NB4 (cell line): Measurements from ENCODE around the gene SPEG.

Experiments used
- CTCF ChIP-seq: IDR thresholded peaks from one replicate; pipeline ENCODE4 v1.5.1; 2012; ENCODE audit warnings: low read depth, low read length
- MAX ChIP-seq: IDR thresholded peaks from 2 replicates; pipeline ENCODE4 v1.6.1; 2011; ENCODE audit warnings: low read depth, low read length
- MYC ChIP-seq: IDR thresholded peaks from 2 replicates; pipeline ENCODE4 v1.6.1; 2011; ENCODE audit warnings: low read depth, low read length
- POLR2A ChIP-seq: IDR thresholded peaks from 2 replicates; pipeline ENCODE4 v1.6.1; 2011; ENCODE audit warnings: mild to moderate bottlenecking; ENCODE audit not compliant: insufficient read length; ENCODE audit errors: extremely low read depth

DNA sequence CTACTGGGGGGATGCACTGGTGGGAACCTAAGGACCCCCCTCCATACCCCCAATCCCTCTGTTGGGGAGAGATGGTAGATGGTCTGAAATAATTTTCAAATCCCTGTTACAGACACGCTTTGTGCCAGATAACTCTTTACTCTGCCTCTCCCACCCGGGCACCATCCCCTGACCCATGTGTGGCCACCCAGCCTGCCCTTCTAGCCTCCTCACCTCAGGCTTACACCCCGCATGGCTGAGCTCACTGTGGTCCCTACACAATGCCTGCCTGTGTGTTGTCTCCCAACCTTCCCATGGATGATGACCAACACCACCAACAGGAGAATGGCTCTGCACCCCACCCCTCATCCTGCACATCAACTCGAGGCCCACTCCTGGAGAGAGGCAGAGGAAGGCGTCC lies 15.0 kb downstream of the SPEG start:
- TF ChIP-seq POLR2A: no peak
- TF ChIP-seq MYC: no peak
- no peak for TF ChIP-seq CTCF
- TF ChIP-seq MAX: no peak
